SK-N-SH treated with all-trans-retinoic acid at 6 μM for 48 hours (cell line): ENCODE measurements around the gene CENPP.

Experiments
- ATAC-seq: fragments of 200-7000 bp; cut with Tn5 transposase; 3 replicates; pipeline ENCODE4 v1.9.1; 2020; ENCODE audit warnings: mild to moderate bottlenecking, moderate library complexity
- ARNTL ChIP-seq: fragments of 450-650 bp; formaldehyde crosslinking; IDR thresholded peaks from 2 replicates; pipeline ENCODE4 v1.5.0; 2020; ENCODE audit warnings: low read depth, mild to moderate bottlenecking, moderate library complexity, borderline replicate concordance
- BACH2 ChIP-seq: fragments of 250-450 bp; sonication (Bioruptor Pico); IDR thresholded peaks from 2 replicates; pipeline ENCODE4 v1.9.0; 2021; ENCODE audit warnings: mild to moderate bottlenecking, borderline replicate concordance
- CSDC2 ChIP-seq: fragments of 250-450 bp; sonication (Bioruptor Pico); IDR thresholded peaks from 2 replicates; pipeline ENCODE4 v1.5.0; 2020; ENCODE audit warnings: mild to moderate bottlenecking, moderate library complexity
- ESRRG ChIP-seq: fragments of 250-450 bp; sonication (Bioruptor Pico); IDR thresholded peaks from 2 replicates; pipeline ENCODE4 v1.6.1; 2021; ENCODE audit warnings: mild to moderate bottlenecking
- GLIS3 ChIP-seq: fragments of 250-450 bp; sonication (Bioruptor Pico); IDR thresholded peaks from 2 replicates; pipeline ENCODE4 v1.5.0; 2020; ENCODE audit warnings: mild to moderate bottlenecking, moderate library complexity
- ISL1 ChIP-seq: fragments of 250-450 bp; sonication (Bioruptor Pico); IDR thresholded peaks from 2 replicates; pipeline ENCODE4 v2.1.2; 2022; ENCODE audit warnings: mild to moderate bottlenecking, moderate library complexity
- OSR1 ChIP-seq: fragments of 250-450 bp; sonication (Bioruptor Pico); IDR thresholded peaks from 2 replicates; pipeline ENCODE4 v1.8.0; 2022; ENCODE audit warnings: moderate library complexity, mild to moderate bottlenecking, inconsistent platforms
- PPARA ChIP-seq: fragments of 250-450 bp; sonication (Bioruptor Pico); IDR thresholded peaks from 2 replicates; pipeline ENCODE4 v1.5.0; 2020; ENCODE audit warnings: mild to moderate bottlenecking, borderline replicate concordance
- RARB ChIP-seq: fragments of 250-450 bp; sonication (Bioruptor Pico); IDR thresholded peaks from 2 replicates; pipeline ENCODE4 v1.8.0; 2021; ENCODE audit warnings: mild to moderate bottlenecking, moderate library complexity
- SNAI2 ChIP-seq: fragments of 250-450 bp; sonication (Bioruptor Pico); IDR thresholded peaks from 2 replicates; pipeline ENCODE4 v1.5.0; 2020; ENCODE audit warnings: mild to moderate bottlenecking, moderate library complexity
- TCF4 ChIP-seq: fragments of 250-450 bp; sonication (Bioruptor Pico); IDR thresholded peaks from 2 replicates; pipeline ENCODE4 v1.8.0; 2021; ENCODE audit warnings: mild to moderate bottlenecking, moderate library complexity, borderline replicate concordance
- TOX ChIP-seq: fragments of 250-450 bp; sonication (Bioruptor Pico); IDR thresholded peaks from 2 replicates; pipeline ENCODE4 v1.8.0; 2021; ENCODE audit warnings: mild to moderate bottlenecking, moderate library complexity, borderline replicate concordance
- ZC3H10 ChIP-seq: fragments of 250-450 bp; sonication (Bioruptor Pico); IDR thresholded peaks from 2 replicates; pipeline ENCODE4 v1.5.1; 2021; ENCODE audit warnings: mild to moderate bottlenecking, moderate library complexity
- ZFP3 ChIP-seq: fragments of 250-450 bp; sonication (Bioruptor Pico); IDR thresholded peaks from 2 replicates; pipeline ENCODE4 v1.5.0; 2020; ENCODE audit warnings: mild to moderate bottlenecking, moderate library complexity
- ZFP30 ChIP-seq: fragments of 450-650 bp; formaldehyde crosslinking; IDR thresholded peaks from 2 replicates; pipeline ENCODE4 v1.5.0; 2022; ENCODE audit warnings: mild to moderate bottlenecking, moderate library complexity
- ZNF565 ChIP-seq: fragments of 450-650 bp; formaldehyde crosslinking; conservative IDR thresholded peaks from 2 replicates; pipeline ENCODE4 v1.5.0; 2020; ENCODE audit warnings: low read depth, mild to moderate bottlenecking, moderate library complexity
- ZNF70 ChIP-seq: fragments of 450-650 bp; formaldehyde crosslinking; IDR thresholded peaks from 2 replicates; pipeline ENCODE4 v1.5.0; 2020; ENCODE audit warnings: mild to moderate bottlenecking, moderate library complexity
- ZNF8 ChIP-seq: fragments of 450-650 bp; formaldehyde crosslinking; IDR thresholded peaks from 2 replicates; pipeline ENCODE4 v1.5.0; 2020; ENCODE audit warnings: mild to moderate bottlenecking, moderate library complexity
- TF ChIP-seq, protein P1 (sequence below): fragments of 250-450 bp; sonication (Bioruptor Pico); IDR thresholded peaks from 2 replicates; pipeline ENCODE4 v1.5.1; 2021; ENCODE audit warnings: mild to moderate bottlenecking, moderate library complexity
- TF ChIP-seq, protein P2 (sequence below): fragments of 250-450 bp; sonication (Bioruptor Pico); IDR thresholded peaks from 2 replicates; pipeline ENCODE4 v1.8.0; 2021; ENCODE audit warnings: low read depth, mild to moderate bottlenecking, moderate library complexity, borderline replicate concordance
- TF ChIP-seq, protein P3 (sequence below): fragments of 250-450 bp; sonication (Bioruptor Pico); IDR thresholded peaks from 2 replicates; pipeline ENCODE4 v1.5.1; 2020; ENCODE audit warnings: low read depth, mild to moderate bottlenecking, moderate library complexity
- TF ChIP-seq, protein P4 (sequence below): fragments of 250-450 bp; sonication (Bioruptor Pico); IDR thresholded peaks from 2 replicates; pipeline ENCODE4 v1.8.0; 2020; ENCODE audit warnings: mild to moderate bottlenecking, moderate library complexity, borderline replicate concordance

CENPP gene

DNA sequence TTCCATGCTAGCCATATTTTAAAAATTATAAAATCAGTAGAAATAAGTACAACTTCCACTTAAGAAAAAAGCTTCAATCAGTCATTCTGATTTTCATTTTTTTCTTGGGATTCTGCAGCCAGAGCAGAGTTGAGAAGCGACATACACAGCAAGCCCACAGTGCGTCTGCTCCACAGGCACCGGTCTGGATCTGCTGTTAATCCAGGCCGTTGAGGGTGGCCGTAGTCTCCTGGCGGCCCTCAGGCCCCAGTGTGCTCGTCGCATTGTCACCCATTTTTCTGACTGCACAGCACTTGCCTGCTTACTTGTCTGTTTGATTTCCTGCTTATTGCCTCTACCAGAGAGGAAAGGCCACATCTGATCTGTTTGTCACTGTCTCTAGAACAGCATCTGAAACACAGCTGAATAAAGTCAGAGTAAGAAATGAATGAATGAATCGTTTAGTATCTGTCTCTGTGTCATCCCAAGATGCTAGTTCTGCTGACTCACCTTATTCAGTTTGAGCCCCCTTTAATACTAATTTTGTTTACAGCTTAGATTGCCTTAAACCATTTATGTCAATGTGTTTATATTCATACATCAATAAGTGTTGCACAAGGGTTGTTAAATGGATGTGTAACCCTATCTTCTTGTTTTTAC, 168.1 kb downstream of the CENPP start:
- no peak for ATAC-seq
- no peak for TF ChIP-seq ARNTL (CRISPR knock-in tag)
- no peak for TF ChIP-seq OSR1 (CRISPR knock-in tag)
- no peak for TF ChIP-seq TCF4 (CRISPR knock-in tag)
- TF ChIP-seq, all 23 proteins: peak for 0

GRCh38 chr9:92494856-92495255, 169.1 kb downstream of the CENPP start:
- TF ChIP-seq ZNF565 (no peak), OSR1 (CRISPR knock-in tag) (no peak), ESRRG (CRISPR knock-in tag) (no peak), RARB (CRISPR knock-in tag) (no peak), CSDC2 (CRISPR knock-in tag) (no peak), GLIS3 (no peak), ISL1 (no peak), ZFP30 (no peak), ZNF70 (CRISPR knock-in tag) (no peak), ZC3H10 (CRISPR knock-in tag) (no peak), TOX (no peak), SNAI2 (CRISPR knock-in tag) (no peak), BACH2 (no peak), PPARA (CRISPR knock-in tag) (no peak), ZNF8 (CRISPR knock-in tag) (no peak), ZFP3 (CRISPR knock-in tag) (no peak)
- TF ChIP-seq, protein P1, sequence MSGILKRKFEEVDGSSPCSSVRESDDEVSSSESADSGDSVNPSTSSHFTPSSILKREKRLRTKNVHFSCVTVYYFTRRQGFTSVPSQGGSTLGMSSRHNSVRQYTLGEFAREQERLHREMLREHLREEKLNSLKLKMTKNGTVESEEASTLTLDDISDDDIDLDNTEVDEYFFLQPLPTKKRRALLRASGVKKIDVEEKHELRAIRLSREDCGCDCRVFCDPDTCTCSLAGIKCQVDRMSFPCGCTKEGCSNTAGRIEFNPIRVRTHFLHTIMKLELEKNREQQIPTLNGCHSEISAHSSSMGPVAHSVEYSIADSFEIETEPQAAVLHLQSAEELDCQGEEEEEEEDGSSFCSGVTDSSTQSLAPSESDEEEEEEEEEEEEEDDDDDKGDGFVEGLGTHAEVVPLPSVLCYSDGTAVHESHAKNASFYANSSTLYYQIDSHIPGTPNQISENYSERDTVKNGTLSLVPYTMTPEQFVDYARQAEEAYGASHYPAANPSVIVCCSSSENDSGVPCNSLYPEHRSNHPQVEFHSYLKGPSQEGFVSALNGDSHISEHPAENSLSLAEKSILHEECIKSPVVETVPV (CRISPR knock-in tag), result no peak
- TF ChIP-seq, protein P2, sequence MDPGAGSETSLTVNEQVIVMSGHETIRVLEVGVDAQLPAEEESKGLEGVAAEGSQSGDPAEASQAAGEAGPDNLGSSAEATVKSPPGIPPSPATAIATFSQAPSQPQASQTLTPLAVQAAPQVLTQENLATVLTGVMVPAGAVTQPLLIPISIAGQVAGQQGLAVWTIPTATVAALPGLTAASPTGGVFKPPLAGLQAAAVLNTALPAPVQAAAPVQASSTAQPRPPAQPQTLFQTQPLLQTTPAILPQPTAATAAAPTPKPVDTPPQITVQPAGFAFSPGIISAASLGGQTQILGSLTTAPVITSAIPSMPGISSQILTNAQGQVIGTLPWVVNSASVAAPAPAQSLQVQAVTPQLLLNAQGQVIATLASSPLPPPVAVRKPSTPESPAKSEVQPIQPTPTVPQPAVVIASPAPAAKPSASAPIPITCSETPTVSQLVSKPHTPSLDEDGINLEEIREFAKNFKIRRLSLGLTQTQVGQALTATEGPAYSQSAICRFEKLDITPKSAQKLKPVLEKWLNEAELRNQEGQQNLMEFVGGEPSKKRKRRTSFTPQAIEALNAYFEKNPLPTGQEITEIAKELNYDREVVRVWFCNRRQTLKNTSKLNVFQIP (CRISPR knock-in tag), result no peak
- TF ChIP-seq, protein P3, sequence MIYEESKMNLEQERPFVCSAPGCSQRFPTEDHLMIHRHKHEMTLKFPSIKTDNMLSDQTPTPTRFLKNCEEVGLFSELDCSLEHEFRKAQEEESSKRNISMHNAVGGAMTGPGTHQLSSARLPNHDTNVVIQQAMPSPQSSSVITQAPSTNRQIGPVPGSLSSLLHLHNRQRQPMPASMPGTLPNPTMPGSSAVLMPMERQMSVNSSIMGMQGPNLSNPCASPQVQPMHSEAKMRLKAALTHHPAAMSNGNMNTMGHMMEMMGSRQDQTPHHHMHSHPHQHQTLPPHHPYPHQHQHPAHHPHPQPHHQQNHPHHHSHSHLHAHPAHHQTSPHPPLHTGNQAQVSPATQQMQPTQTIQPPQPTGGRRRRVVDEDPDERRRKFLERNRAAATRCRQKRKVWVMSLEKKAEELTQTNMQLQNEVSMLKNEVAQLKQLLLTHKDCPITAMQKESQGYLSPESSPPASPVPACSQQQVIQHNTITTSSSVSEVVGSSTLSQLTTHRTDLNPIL (CRISPR knock-in tag), result no peak
- TF ChIP-seq, protein P4, sequence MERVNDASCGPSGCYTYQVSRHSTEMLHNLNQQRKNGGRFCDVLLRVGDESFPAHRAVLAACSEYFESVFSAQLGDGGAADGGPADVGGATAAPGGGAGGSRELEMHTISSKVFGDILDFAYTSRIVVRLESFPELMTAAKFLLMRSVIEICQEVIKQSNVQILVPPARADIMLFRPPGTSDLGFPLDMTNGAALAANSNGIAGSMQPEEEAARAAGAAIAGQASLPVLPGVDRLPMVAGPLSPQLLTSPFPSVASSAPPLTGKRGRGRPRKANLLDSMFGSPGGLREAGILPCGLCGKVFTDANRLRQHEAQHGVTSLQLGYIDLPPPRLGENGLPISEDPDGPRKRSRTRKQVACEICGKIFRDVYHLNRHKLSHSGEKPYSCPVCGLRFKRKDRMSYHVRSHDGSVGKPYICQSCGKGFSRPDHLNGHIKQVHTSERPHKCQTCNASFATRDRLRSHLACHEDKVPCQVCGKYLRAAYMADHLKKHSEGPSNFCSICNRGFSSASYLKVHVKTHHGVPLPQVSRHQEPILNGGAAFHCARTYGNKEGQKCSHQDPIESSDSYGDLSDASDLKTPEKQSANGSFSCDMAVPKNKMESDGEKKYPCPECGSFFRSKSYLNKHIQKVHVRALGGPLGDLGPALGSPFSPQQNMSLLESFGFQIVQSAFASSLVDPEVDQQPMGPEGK (CRISPR knock-in tag), result no peak
- ATAC-seq, result no peak

- no peak for ATAC-seq
- TF ChIP-seq, protein P1 (CRISPR knock-in tag), result no peak
- TF ChIP-seq, protein P4 (CRISPR knock-in tag), result no peak
- TF ChIP-seq OSR1 (CRISPR knock-in tag), result no peak
- TF ChIP-seq ZNF8 (CRISPR knock-in tag), result no peak
- no peak for TF ChIP-seq ZNF565
- no peak for TF ChIP-seq BACH2
- no peak for TF ChIP-seq TOX
- TF ChIP-seq, protein P2 (CRISPR knock-in tag), result no peak
- TF ChIP-seq RARB (CRISPR knock-in tag), result no peak
Observed at GRCh38 chr9:92496396-92497176, 170.8 kb downstream of the CENPP start.
